K562 (cell line): ENCODE results near the gene RGMA. TPM values are rescaled to one million over a fixed set of nuclear protein-coding genes. Genes with fewer than 3 reads are reported as not detected.

ENCODE experiments used
- ATAC-seq: fragments of 200-7000 bp; cut with Tn5 transposase; 3 replicates; pipeline ENCODE4 v1.9.1; 2020; ENCODE audit warnings: moderate library complexity
- BruUV-seq: library from RNA; stranded (reverse); fragments of 400-500 nt; replicated peaks from 2 replicates; lab custom pipeline; 2021; lab: Mats Ljungman, UMichigan
- CTCF ChIA-PET: fragments of 300-600 bp; formaldehyde crosslinking; extraction: SDS; loops from one replicate; lab custom pipeline; 2021; ENCODE audit warnings: low intra/inter-chr PET ratio; lab: Yijun Ruan, JAX
- POLR2A ChIA-PET: fragments of 300-600, 350-650 bp; sonication (Branson Sonifier 250); formaldehyde crosslinking; extraction: SDS; loops from one replicate; lab custom pipeline; 2021; ENCODE audit warnings: antibody characterized with exemption, inconsistent platforms; lab: Yijun Ruan, JAX
- DNase-seq, 4 experiments: peaks; one replicate each; pipeline versions ENCODE4 v3.0.0 to v3.0.0-alpha.2; 2011 to 2018; ENCODE audit warnings: low spot score in 3 of 4, mixed read lengths in 3 of 4; ENCODE audit errors: extremely low read depth in 1 of 4
- FAIRE-seq: peaks from 2 replicates; lab custom pipeline; 2011; peaks lifted over from hg19 to GRCh38; lab: Jason Lieb, UNC
- H2AFZ ChIP-seq: 2 replicates; pipeline ENCODE4 v1.6.0; 2011; ENCODE audit warnings: low read depth, low read length, control low read depth, inconsistent platforms
- H3K27ac ChIP-seq: fragments of 200-600 bp; 3 replicates; pipeline ENCODE4 v1.8.0; 2011; ENCODE audit warnings: low read depth, mild to moderate bottlenecking, control low read depth, inconsistent platforms, low read length, moderate library complexity, mixed read lengths; ENCODE audit errors: extremely low read depth
- H3K27me3 ChIP-seq, 2 experiments: fragments of 300-600 bp in 1 of 2; 2 replicates in 1 of 2; 3 replicates in 1 of 2; pipeline versions ENCODE4 v1.6.0 to v1.8.0; 2011; ENCODE audit warnings: inconsistent platforms in 2 of 2, low read length in 2 of 2, mild to moderate bottlenecking in 1 of 2, mixed read lengths in 1 of 2, moderate library complexity in 1 of 2; ENCODE audit not compliant: control insufficient read depth in 2 of 2, insufficient read depth in 2 of 2
- H3K36me3 ChIP-seq: fragments of 300-600 bp; 3 replicates; pipeline ENCODE4 v1.8.0; 2011; ENCODE audit warnings: mild to moderate bottlenecking, low read length, inconsistent platforms; ENCODE audit not compliant: control insufficient read depth, insufficient read depth
- H3K4me1 ChIP-seq, 2 experiments: fragments of 200-600 bp in 1 of 2; replicated peaks in 1 of 2; 2 replicates in 1 of 2; 3 replicates in 1 of 2; pipeline versions ENCODE4 v1.5.1 to v1.8.0; 2011; ENCODE audit warnings: inconsistent platforms in 2 of 2, low read length in 2 of 2, mild to moderate bottlenecking in 1 of 2, mixed read lengths in 1 of 2, moderate library complexity in 1 of 2; ENCODE audit not compliant: control insufficient read depth in 2 of 2, insufficient read depth in 2 of 2
- H3K4me2 ChIP-seq: 2 replicates; pipeline ENCODE4 v1.6.1; 2011; ENCODE audit warnings: low read length, control low read depth, inconsistent platforms, mixed read lengths; ENCODE audit not compliant: insufficient read depth
- H3K4me3 ChIP-seq: fragments of 200-600 bp; sonication (generic), shearing (Covaris generic); 2 replicates; pipeline ENCODE4 v1.5.1; 2016; ENCODE audit warnings: control low read depth, inconsistent platforms
- H3K79me2 ChIP-seq: fragments of 200-600 bp; 3 replicates; pipeline ENCODE4 v1.8.0; 2011; ENCODE audit warnings: low read length, inconsistent platforms; ENCODE audit not compliant: control insufficient read depth, insufficient read depth
- H3K9ac ChIP-seq, 2 experiments: 2 replicates each; pipeline versions ENCODE4 v1.6.0 to v1.6.1; 2011; ENCODE audit warnings: low read depth in 2 of 2, low read length in 2 of 2, control low read depth in 1 of 2, inconsistent platforms in 1 of 2, mild to moderate bottlenecking in 1 of 2, mixed read lengths in 1 of 2; ENCODE audit not compliant: insufficient read depth in 1 of 2
- H3K9me1 ChIP-seq: one replicate; pipeline ENCODE4 v1.6.0; 2011; ENCODE audit warnings: inconsistent platforms, mild to moderate bottlenecking, low read length, moderate library complexity; ENCODE audit not compliant: control insufficient read depth, insufficient read depth
- H3K9me3 ChIP-seq: replicated peaks from 2 replicates; pipeline ENCODE4 v1.5.1; 2011; ENCODE audit warnings: low read depth, low read length, inconsistent platforms; ENCODE audit not compliant: control insufficient read depth, insufficient read depth
- H4K20me1 ChIP-seq: replicated peaks from 2 replicates; pipeline ENCODE4 v1.6.1; 2011; ENCODE audit warnings: low read length, inconsistent platforms, mixed read lengths; ENCODE audit not compliant: control insufficient read depth, insufficient read depth
- EP300 ChIP-seq: IDR thresholded peaks from 2 replicates; pipeline ENCODE4 v1.6.1; 2012; ENCODE audit warnings: low read length, improper control_type of control experiment
- FUS ChIP-seq: fragments of 200-400 bp; formaldehyde crosslinking; optimal IDR thresholded peaks from 2 replicates; pipeline ENCODE3; 2017; ENCODE audit warnings: low read depth, low read length
- GABPA ChIP-seq: fragments of 200-800 bp; sonication (Bioruptor generic); conservative IDR thresholded peaks from 2 replicates; pipeline ENCODE4 v1.6.1; 2016; ENCODE audit warnings: low read depth, missing genetic modification characterization, missing compliant biosample characterization
- HMGN3 ChIP-seq: IDR thresholded peaks from 2 replicates; pipeline ENCODE4 v1.6.1; 2011; ENCODE audit warnings: borderline replicate concordance, low read depth, mild to moderate bottlenecking, mixed read lengths, low read length; ENCODE audit not compliant: insufficient read length; ENCODE audit errors: extremely low read depth
- HNRNPUL1 ChIP-seq: fragments of 200-400 bp; formaldehyde crosslinking; IDR thresholded peaks from 2 replicates; pipeline ENCODE4 v1.6.1; 2017; ENCODE audit warnings: low read length
- ILF3 ChIP-seq: fragments of 450-650 bp; IDR thresholded peaks from 2 replicates; pipeline ENCODE4 v1.6.1; 2018; ENCODE audit warnings: antibody characterized with exemption, mild to moderate bottlenecking, moderate library complexity, borderline replicate concordance
- KAT8 ChIP-seq: fragments of 450-650 bp; IDR thresholded peaks from 2 replicates; pipeline ENCODE4 v1.6.1; 2016; ENCODE audit warnings: low read depth, mild to moderate bottlenecking
- STAT5A ChIP-seq: IDR thresholded peaks from 2 replicates; pipeline ENCODE4 v1.6.1; 2012; ENCODE audit warnings: low read length, inconsistent platforms, borderline replicate concordance
- ZFP36 ChIP-seq: fragments of 150-350 bp; IDR thresholded peaks from 2 replicates; pipeline ENCODE4 v1.6.1; 2018; ENCODE audit warnings: low read length, low read depth; ENCODE audit not compliant: partially characterized antibody
- ZNF24 ChIP-seq: fragments of 450-650 bp; IDR thresholded peaks from 2 replicates; pipeline ENCODE4 v1.6.1; 2016
- WGBS: fragments of 100-300 bp; shearing (Covaris generic); methylation state at CpG from one replicate; pipeline ENCODE4 v1.1.6; 2016; ENCODE audit warnings: low coverage, mixed read lengths; ENCODE audit not compliant: insufficient coverage; ENCODE audit errors: missing lambda C conversion rate; 5-methylcytosine and 5-hydroxymethylcytosine counted together
- in situ Hi-C: fragments of 300-500 bp; cut with MboI; formaldehyde crosslinking; loops from 4 replicates; pipeline ENCODE4 v1.15.0; 2018; ENCODE audit warnings: inconsistent platforms, mixed read lengths
- intact Hi-C: fragments of 100-400 bp; cut with micrococcal nuclease; formaldehyde crosslinking; loops from 2 replicates; pipeline ENCODE4 v1.14.2; 2022
- polyA plus RNA-seq, 8 experiments: library from polyadenylated mRNA; depleted of rRNA in 4 of 8; stranded (reverse) in 5 of 8; unstranded in 3 of 8; fragments of >200 nt; fragmentation: Nextera tagmentation in 2 of 8; fragmentation: Illumina TruSeq in 1 of 8; extraction: Ambion mirVana in 2 of 8; extraction: Trizol in 1 of 8; gene quantifications; 2 replicates each; pipeline versions ENCODE4 v1.2.1 to v1.2.3, GENCODE V29; 2011 to 2014; ENCODE audit warnings: inconsistent platforms in 1 of 8, missing spikeins in 1 of 8
- total RNA-seq, 7 experiments: library from RNA; depleted of rRNA in 6 of 7; stranded (reverse); fragments of >200 nt in 6 of 7; fragmentation: Illumina TruSeq in 2 of 7; extraction: Trizol in 2 of 7; gene quantifications; 2 replicates each; pipeline versions ENCODE4 v1.2.1 to v1.2.3, GENCODE V29; 2011 to 2021; ENCODE audit warnings: low replicate concordance in 1 of 7
- TF ChIP-seq, protein P1 (sequence below): fragments of 450-650 bp; formaldehyde crosslinking; IDR thresholded peaks from 2 replicates; pipeline ENCODE4 v1.4.0; 2020; ENCODE audit warnings: mild to moderate bottlenecking, mixed read lengths
- TF ChIP-seq, protein P2 (sequence below), 2 experiments: fragments of 250-450 bp in 1 of 2; fragments of 450-650 bp in 1 of 2; sonication (Bioruptor Pico) in 1 of 2; IDR thresholded peaks; 2 replicates each; pipeline versions ENCODE4 v1.6.1 to v1.8.0; 2016 to 2021; ENCODE audit warnings: mild to moderate bottlenecking in 2 of 2, moderate library complexity in 2 of 2, missing compliant biosample characterization in 1 of 2, missing genetic modification characterization in 1 of 2

Gene RGMA
- total and polyA plus RNA-seq, 9 of the 15 experiments (the other 6 are each of a cell fraction or from before 2014, with no cell fraction given): 0.03 to 0.05 (median 0.03) TPM; not detected in 6

DNA sequence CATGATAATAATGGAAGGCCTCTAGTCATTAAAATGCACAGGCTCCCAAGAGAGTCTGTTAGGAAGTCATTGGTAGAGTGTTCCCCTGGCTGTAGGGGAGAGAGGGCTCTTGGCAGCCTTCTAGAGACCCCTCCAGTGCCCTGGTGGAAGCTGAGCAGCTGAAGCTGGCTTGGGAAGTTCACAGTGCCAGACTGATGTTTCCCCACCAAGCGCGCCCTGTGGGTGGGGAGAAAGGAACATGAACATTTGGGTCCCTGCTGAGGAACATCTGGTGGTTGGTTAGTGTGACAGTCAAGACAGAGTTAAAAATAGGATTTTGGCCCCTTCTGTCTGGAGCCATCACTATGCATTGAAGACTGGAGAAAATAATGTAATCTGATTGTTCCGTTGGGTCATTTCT is 37.1 kb upstream of the RGMA start (continued):
- TF ChIP-seq, protein P1, sequence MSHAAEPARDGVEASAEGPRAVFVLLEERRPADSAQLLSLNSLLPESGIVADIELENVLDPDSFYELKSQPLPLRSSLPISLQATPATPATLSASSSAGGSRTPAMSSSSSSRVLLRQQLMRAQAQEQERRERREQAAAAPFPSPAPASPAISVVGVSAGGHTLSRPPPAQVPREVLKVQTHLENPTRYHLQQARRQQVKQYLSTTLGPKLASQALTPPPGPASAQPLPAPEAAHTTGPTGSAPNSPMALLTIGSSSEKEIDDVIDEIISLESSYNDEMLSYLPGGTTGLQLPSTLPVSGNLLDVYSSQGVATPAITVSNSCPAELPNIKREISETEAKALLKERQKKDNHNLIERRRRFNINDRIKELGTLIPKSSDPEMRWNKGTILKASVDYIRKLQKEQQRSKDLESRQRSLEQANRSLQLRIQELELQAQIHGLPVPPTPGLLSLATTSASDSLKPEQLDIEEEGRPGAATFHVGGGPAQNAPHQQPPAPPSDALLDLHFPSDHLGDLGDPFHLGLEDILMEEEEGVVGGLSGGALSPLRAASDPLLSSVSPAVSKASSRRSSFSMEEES (CRISPR knock-in tag): no peak
- TF ChIP-seq, protein P2, sequence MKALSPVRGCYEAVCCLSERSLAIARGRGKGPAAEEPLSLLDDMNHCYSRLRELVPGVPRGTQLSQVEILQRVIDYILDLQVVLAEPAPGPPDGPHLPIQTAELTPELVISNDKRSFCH (CRISPR knock-in tag; IDR thresholded peaks at IDR 0.05): no peak
- TF ChIP-seq, protein P2 (tag; IDR thresholded peaks at IDR 0.05): no peak
- TF ChIP-seq ZNF24 (no peak), GABPA (tag) (no peak), STAT5A (no peak)

DNA sequence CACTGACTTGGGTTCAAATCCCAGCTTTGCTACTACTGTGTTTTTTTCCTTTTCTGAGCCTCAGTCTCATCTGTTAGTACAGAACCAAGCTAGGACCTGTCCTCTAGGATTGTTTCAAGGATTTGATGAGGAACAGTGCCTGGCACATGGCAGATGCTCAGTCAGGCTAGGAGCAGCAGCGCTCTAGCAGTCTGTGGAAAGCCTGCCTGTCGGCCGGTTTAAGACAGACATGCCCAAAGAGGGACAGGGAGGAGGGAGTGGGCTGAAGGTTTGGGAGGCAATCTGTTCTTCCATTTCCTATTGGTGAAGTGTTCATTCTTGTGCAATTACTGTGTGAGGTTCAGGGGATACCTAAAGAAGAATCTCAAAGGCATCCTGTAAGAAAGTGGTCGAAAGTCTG is 35.1 kb upstream of the RGMA start:
- in situ Hi-C loops: no loop called here
- Histone ChIP-seq H4K20me1 (no peaks in the 10 kb centered on the region), H3K27me3 (peaks cover 0 to 50% of the 10 kb centered on the region in 2 experiments; a peak in 4 of 5 replicates), H2AFZ (no peak overlapping the region), H3K9ac (no peak overlapping the region), H3K36me3 (no peaks in the 10 kb centered on the region), H3K79me2 (no peaks in the 10 kb centered on the region), H3K4me1 (no peaks in the 10 kb centered on the region), H3K9me1 (no peaks in the 10 kb centered on the region), H3K4me3 (no peak overlapping the region), H3K4me2 (no peak overlapping the region), H3K27ac (no peak overlapping the region), H3K9me3 (no peaks in the 10 kb centered on the region)
- WGBS: 0% methylated on average over 4 of the region's 4 CpGs
- FAIRE-seq (no peak), DNase-seq (no peak), ATAC-seq (no peak)
- ChIA-PET POLR2A (no interaction called here), CTCF (no interaction called here)
- no TSS peak for BruUV-seq
- intact Hi-C loops: no loop called here
- TF ChIP-seq FUS: no peak
- TF ChIP-seq KAT8: no peak
- no peak for TF ChIP-seq HMGN3
- no peak for TF ChIP-seq ZFP36
- TF ChIP-seq HNRNPUL1: no peak
- no peak for TF ChIP-seq EP300
- TF ChIP-seq ILF3: no peak
- TF ChIP-seq, all 486 proteins: peak for 0
